ENCODE measurements around the gene ANAPC4. TPM values are rescaled to one million over a fixed set of nuclear protein-coding genes. Genes with fewer than 3 reads are reported as not detected.

ANAPC4 gene
- total RNA-seq, 1 donor from 2014 or later = 17.7 TPM

- Mint-ChIP-seq H3K9me3 (ENCODE audit: low read depth) (no peaks in the 10 kb centered on the region), H3K27ac (ENCODE audit: unreplicated experiment) (no peak overlapping the region), H3K4me1 (ENCODE audit: low read depth) (peaks cover 2% of the 10 kb centered on the region), H3K36me3 (ENCODE audit: low read depth) (peaks cover 27% of the 10 kb centered on the region), H3K27me3 (ENCODE audit: low read depth) (no peaks in the 10 kb centered on the region), H3K4me3 (ENCODE audit: unreplicated experiment) (no peak overlapping the region)
- TF ChIP-seq, protein P1, sequence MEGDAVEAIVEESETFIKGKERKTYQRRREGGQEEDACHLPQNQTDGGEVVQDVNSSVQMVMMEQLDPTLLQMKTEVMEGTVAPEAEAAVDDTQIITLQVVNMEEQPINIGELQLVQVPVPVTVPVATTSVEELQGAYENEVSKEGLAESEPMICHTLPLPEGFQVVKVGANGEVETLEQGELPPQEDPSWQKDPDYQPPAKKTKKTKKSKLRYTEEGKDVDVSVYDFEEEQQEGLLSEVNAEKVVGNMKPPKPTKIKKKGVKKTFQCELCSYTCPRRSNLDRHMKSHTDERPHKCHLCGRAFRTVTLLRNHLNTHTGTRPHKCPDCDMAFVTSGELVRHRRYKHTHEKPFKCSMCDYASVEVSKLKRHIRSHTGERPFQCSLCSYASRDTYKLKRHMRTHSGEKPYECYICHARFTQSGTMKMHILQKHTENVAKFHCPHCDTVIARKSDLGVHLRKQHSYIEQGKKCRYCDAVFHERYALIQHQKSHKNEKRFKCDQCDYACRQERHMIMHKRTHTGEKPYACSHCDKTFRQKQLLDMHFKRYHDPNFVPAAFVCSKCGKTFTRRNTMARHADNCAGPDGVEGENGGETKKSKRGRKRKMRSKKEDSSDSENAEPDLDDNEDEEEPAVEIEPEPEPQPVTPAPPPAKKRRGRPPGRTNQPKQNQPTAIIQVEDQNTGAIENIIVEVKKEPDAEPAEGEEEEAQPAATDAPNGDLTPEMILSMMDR (IDR thresholded peaks at IDR 0.05) = no peak
- no peak for DNase-seq (ENCODE audit: low spot score)
Measured at GRCh38 chr4:25410820-25411529, 33.9 kb downstream of the ANAPC4 start.

GRCh38 chr4:25413261-25413660, 36.2 kb downstream of the ANAPC4 start:
- DNase-seq (ENCODE audit: low spot score) = no peak
- no peaks in the 10 kb centered on the region for H3K9me3 Mint-ChIP-seq (ENCODE audit: low read depth)
- TF ChIP-seq, protein P1 (IDR thresholded peaks at IDR 0.05) = no peak
- no peaks in the 10 kb centered on the region for H3K4me1 Mint-ChIP-seq (ENCODE audit: low read depth)
- no peak overlapping the region for H3K27ac Mint-ChIP-seq (ENCODE audit: unreplicated experiment)
- no peak overlapping the region for H3K4me3 Mint-ChIP-seq (ENCODE audit: unreplicated experiment)
- no peaks in the 10 kb centered on the region for H3K27me3 Mint-ChIP-seq (ENCODE audit: low read depth)
- peaks cover 30% of the 10 kb centered on the region for H3K36me3 Mint-ChIP-seq (ENCODE audit: low read depth)

DNA sequence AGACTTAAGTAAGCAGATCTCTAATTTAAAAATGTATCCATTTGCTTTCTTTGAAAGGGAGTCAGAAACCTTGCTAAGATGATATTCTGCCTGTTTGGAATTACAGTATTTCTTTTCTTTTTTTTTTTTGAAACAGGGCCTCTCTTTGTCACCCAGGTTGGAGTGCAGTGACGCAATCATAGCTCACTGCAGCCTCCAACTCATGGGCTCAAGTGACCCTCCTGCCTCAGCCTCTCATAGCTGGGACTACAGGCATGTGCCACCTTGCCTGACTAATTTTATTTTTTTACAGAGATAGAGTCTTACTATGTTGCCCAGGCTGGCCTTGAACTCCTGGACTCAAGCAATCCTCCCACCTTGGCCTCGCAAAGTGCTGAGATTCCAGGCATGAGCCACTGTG, 40.0 kb downstream of the ANAPC4 start:
- H3K4me1 Mint-ChIP-seq (ENCODE audit: low read depth) = no peaks in the 10 kb centered on the region
- H3K9me3 Mint-ChIP-seq (ENCODE audit: low read depth) = no peaks in the 10 kb centered on the region
- TF ChIP-seq, protein P1 (IDR thresholded peaks at IDR 0.05) = no peak
- no peaks in the 10 kb centered on the region for H3K27me3 Mint-ChIP-seq (ENCODE audit: low read depth)
- H3K36me3 Mint-ChIP-seq (ENCODE audit: low read depth) = peaks cover 17% of the 10 kb centered on the region
- H3K27ac Mint-ChIP-seq (ENCODE audit: unreplicated experiment) = no peak overlapping the region
- DNase-seq (ENCODE audit: low spot score) = no peak
- H3K4me3 Mint-ChIP-seq (ENCODE audit: unreplicated experiment) = no peak overlapping the region

DNA sequence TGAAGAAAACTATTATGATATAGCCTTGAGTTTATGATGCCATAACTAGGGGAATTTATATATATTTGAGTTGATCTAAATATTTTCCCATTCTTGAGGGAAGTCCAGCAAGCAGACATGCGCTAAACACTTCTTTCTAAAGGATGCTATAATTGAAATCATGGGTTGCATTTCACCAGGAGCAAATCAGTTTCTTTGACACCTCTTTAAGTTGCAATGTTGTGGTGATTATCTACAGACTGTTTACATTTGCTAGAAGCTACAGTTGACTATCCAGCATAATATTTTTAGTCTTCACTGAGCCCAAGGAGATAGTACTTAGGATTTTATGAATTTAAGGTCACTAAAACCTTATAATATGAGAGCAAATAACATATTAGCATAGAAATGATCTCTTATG, 43.9 kb downstream of the ANAPC4 start:
- Mint-ChIP-seq H3K27me3 (ENCODE audit: low read depth) (no peaks in the 10 kb centered on the region), H3K27ac (ENCODE audit: unreplicated experiment) (no peak overlapping the region), H3K4me1 (ENCODE audit: low read depth) (no peaks in the 10 kb centered on the region), H3K36me3 (ENCODE audit: low read depth) (peaks cover 14% of the 10 kb centered on the region), H3K4me3 (ENCODE audit: unreplicated experiment) (no peak overlapping the region), H3K9me3 (ENCODE audit: low read depth) (no peaks in the 10 kb centered on the region)
- DNase-seq (ENCODE audit: low spot score) = no peak
- TF ChIP-seq, protein P1 (IDR thresholded peaks at IDR 0.05) = no peak

- TF ChIP-seq, protein P1 (IDR thresholded peaks at IDR 0.05) = no peak
- no peak overlapping the region for H3K27ac Mint-ChIP-seq (ENCODE audit: unreplicated experiment)
- H3K27me3 Mint-ChIP-seq (ENCODE audit: low read depth) = no peaks in the 10 kb centered on the region
- no peak overlapping the region for H3K4me3 Mint-ChIP-seq (ENCODE audit: unreplicated experiment)
- no peak for DNase-seq (ENCODE audit: low spot score)
- peaks cover 12% of the 10 kb centered on the region for H3K36me3 Mint-ChIP-seq (ENCODE audit: low read depth)
- H3K4me1 Mint-ChIP-seq (ENCODE audit: low read depth) = no peaks in the 10 kb centered on the region
- H3K9me3 Mint-ChIP-seq (ENCODE audit: low read depth) = no peaks in the 10 kb centered on the region
Measured at GRCh38 chr4:25421816-25422525, 44.9 kb downstream of the ANAPC4 start.
